HCT116 (cell line): ENCODE measurements around the gene TTC12. TPM values are rescaled to one million over a fixed set of nuclear protein-coding genes. Genes with fewer than 3 reads are reported as not detected.

Experiments
- ATAC-seq: fragments of 200-7000 bp; cut with Tn5 transposase; 2 replicates; pipeline ENCODE4 v1.9.1; 2020; ENCODE audit warnings: mild to moderate bottlenecking, moderate library complexity
- BruUV-seq: library from RNA; stranded (reverse); fragments of 400-500 nt; replicated peaks from 2 replicates; lab custom pipeline; 2021; lab: Mats Ljungman, UMichigan
- CTCF ChIA-PET: fragments of 300-600 bp; sonication (Branson Sonifier 250); formaldehyde crosslinking; loops from one replicate; lab custom pipeline; 2021; ENCODE audit warnings: antibody characterized with exemption; lab: Charles Lee
- POLR2A ChIA-PET: fragments of 300-600, 350-600 bp; sonication (Branson Sonifier 250); formaldehyde crosslinking; loops from one replicate; lab custom pipeline; 2021; ENCODE audit warnings: antibody characterized with exemption; lab: Charles Lee
- RAD21 ChIA-PET, 2 experiments: fragments of 300-600 bp; sonication (Branson Sonifier 250); formaldehyde crosslinking; loops; one replicate each; lab custom pipeline; 2023; ENCODE audit warnings: low total read pairs in 2 of 2; ENCODE audit not compliant: uncharacterized antibody in 2 of 2, unreplicated experiment in 2 of 2, low non-redundant PET in 1 of 2; lab: Charles Lee
- DNase-seq: peaks from one replicate; pipeline ENCODE4 v3.0.0-alpha.2; 2010; ENCODE audit warnings: low read depth, low spot score
- H2AFZ ChIP-seq: fragments of 200-600 bp; shearing (Covaris generic), sonication (generic); 2 replicates; pipeline ENCODE4 v1.6.1; 2017; ENCODE audit warnings: low read depth, mixed run types, mixed read lengths, antibody characterized with exemption, low read length; ENCODE audit not compliant: poor library complexity, severe bottlenecking
- H3K27ac ChIP-seq: 2 replicates; pipeline ENCODE4 v1.5.1; 2012; ENCODE audit warnings: low read depth, low read length
- H3K27me3 ChIP-seq: fragments of 200-600 bp; sonication (generic); 2 replicates; pipeline ENCODE4 v1.6.1; 2016; ENCODE audit warnings: mixed run types, low read length, mixed read lengths; ENCODE audit not compliant: insufficient read depth
- H3K36me3 ChIP-seq, 2 experiments: fragments of 200-500 bp in 1 of 2; fragments of 200-600 bp in 1 of 2; sonication (Bioruptor generic) in 1 of 2; sonication (generic) in 1 of 2; 2 replicates each; pipeline versions ENCODE4 v1.5.1 to v1.6.1; 2014 to 2016; ENCODE audit warnings: low read length in 2 of 2, inconsistent platforms in 1 of 2, mixed read lengths in 1 of 2, mixed run types in 1 of 2; ENCODE audit not compliant: insufficient read depth in 2 of 2, control insufficient read depth in 1 of 2
- H3K4me1 ChIP-seq, 2 experiments: fragments of 200-600 bp in 1 of 2; sonication (generic) in 1 of 2; 2 replicates each; pipeline versions ENCODE4 v1.5.1 to v1.6.1; 2012 to 2017; ENCODE audit warnings: low read length in 2 of 2, inconsistent platforms in 1 of 2, mild to moderate bottlenecking in 1 of 2, mixed read lengths in 1 of 2, mixed run types in 1 of 2, moderate library complexity in 1 of 2; ENCODE audit not compliant: insufficient read depth in 2 of 2, control insufficient read depth in 1 of 2
- H3K4me2 ChIP-seq: fragments of 200-600 bp; sonication (generic); 2 replicates; pipeline ENCODE4 v1.6.1; 2017; ENCODE audit warnings: mixed run types, low read length, mixed read lengths
- H3K4me3 ChIP-seq, 2 experiments: fragments of 200-600 bp in 1 of 2; sonication (generic) in 1 of 2; replicated peaks in 1 of 2; 2 replicates each; pipeline ENCODE4 v1.5.1; 2011 to 2016; ENCODE audit warnings: low read length in 2 of 2, control low read depth in 1 of 2, low read depth in 1 of 2, mild to moderate bottlenecking in 1 of 2, mixed read lengths in 1 of 2, mixed run types in 1 of 2
- H3K79me2 ChIP-seq: fragments of 200-600 bp; sonication (generic); 2 replicates; pipeline ENCODE4 v1.6.1; 2017; ENCODE audit warnings: mild to moderate bottlenecking, mixed run types, low read length, moderate library complexity, mixed read lengths; ENCODE audit not compliant: insufficient read depth
- H3K9ac ChIP-seq: fragments of 200-600 bp; sonication (generic); 2 replicates; pipeline ENCODE4 v1.6.1; 2016; ENCODE audit warnings: low read length, mixed read lengths
- H3K9me2 ChIP-seq: fragments of 200-600 bp; sonication (generic), shearing (Covaris generic); 2 replicates; pipeline ENCODE4 v1.6.1; 2017; ENCODE audit warnings: mixed run types, mild to moderate bottlenecking, moderate library complexity; ENCODE audit not compliant: insufficient read depth
- H3K9me3 ChIP-seq, 2 experiments: fragments of 200-500 bp in 1 of 2; fragments of 200-600 bp in 1 of 2; sonication (Bioruptor generic) in 1 of 2; sonication (generic) in 1 of 2; 2 replicates each; pipeline ENCODE4 v1.6.1; 2014 to 2017; ENCODE audit warnings: low read length in 2 of 2, mixed read lengths in 2 of 2, inconsistent platforms in 1 of 2, low read depth in 1 of 2, mild to moderate bottlenecking in 1 of 2, mixed run types in 1 of 2, moderate library complexity in 1 of 2; ENCODE audit not compliant: control insufficient read depth in 1 of 2, insufficient read depth in 1 of 2
- H4K20me1 ChIP-seq: fragments of 200-600 bp; sonication (generic), shearing (Covaris generic); 2 replicates; pipeline ENCODE4 v1.6.1; 2017; ENCODE audit warnings: mixed run types, mild to moderate bottlenecking, moderate library complexity; ENCODE audit not compliant: insufficient read depth
- ELF1 ChIP-seq: IDR thresholded peaks from 2 replicates; pipeline ENCODE4 v1.6.1; 2012; ENCODE audit warnings: low read depth, borderline replicate concordance
- EZH2phosphoT487 ChIP-seq: fragments of 200-600 bp; IDR thresholded peaks from 2 replicates; pipeline ENCODE4 v1.6.1; 2018; ENCODE audit warnings: antibody characterized with exemption, borderline replicate concordance
- MAX ChIP-seq: IDR thresholded peaks from 2 replicates; pipeline ENCODE4 v1.6.1; 2012
- POLR2AphosphoS5 ChIP-seq: IDR thresholded peaks from 2 replicates; pipeline ENCODE4 v1.6.1; 2011; ENCODE audit warnings: mild to moderate bottlenecking, low read depth, low read length, moderate library complexity
- REST ChIP-seq: IDR thresholded peaks from 2 replicates; pipeline ENCODE4 v1.6.1; 2012; ENCODE audit warnings: low read depth
- SIN3A ChIP-seq: IDR thresholded peaks from 2 replicates; pipeline ENCODE4 v1.6.1; 2012; ENCODE audit warnings: low read depth
- ZBTB33 ChIP-seq: IDR thresholded peaks from 2 replicates; pipeline ENCODE4 v1.6.1; 2011; ENCODE audit warnings: mild to moderate bottlenecking, low read length, moderate library complexity; ENCODE audit not compliant: insufficient replicate concordance; ENCODE audit errors: extremely low read depth
- intact Hi-C: fragments of 100-400 bp; cut with micrococcal nuclease; formaldehyde crosslinking; loops from 2 replicates; pipeline ENCODE4 v1.10.0; 2022
- total RNA-seq: library from RNA; stranded (reverse); gene quantifications from one replicate; pipeline ENCODE4 v1.2.1, GENCODE V29; 2021; ENCODE audit not compliant: unreplicated experiment

TTC12 gene
- total RNA-seq, 1 experiment from 2014 or later, result 12.6 TPM

GRCh38 chr11:113308601-113309000 is 5.8 kb upstream of the TTC12 start:
- no peak overlapping the region for H2AFZ ChIP-seq
- H3K9ac ChIP-seq, result no peak overlapping the region
- no peak overlapping the region for H3K4me2 ChIP-seq
- no peaks in the 10 kb centered on the region for H3K9me3 ChIP-seq
- H4K20me1 ChIP-seq, result no peaks in the 10 kb centered on the region
- ATAC-seq, result no peak
- no TSS peak for BruUV-seq
- no peak for DNase-seq
- TF ChIP-seq EZH2phosphoT487 (no peak), POLR2AphosphoS5 (no peak), MAX (no peak), ELF1 (no peak), REST (no peak), ZBTB33 (no peak), SIN3A (no peak)
- CTCF ChIA-PET, result no interaction called here
- H3K27ac ChIP-seq, result no peak overlapping the region
- no peaks in the 10 kb centered on the region for H3K9me2 ChIP-seq
- H3K27me3 ChIP-seq, result peaks cover 9% of the 10 kb centered on the region
- intact Hi-C loops, result loop anchor here (5.0 kb wide), 1 partner anchor 684 kb away; no protein-coding TSS in a partner anchor
- H3K4me1 ChIP-seq, result peaks cover 0 to 1% of the 10 kb centered on the region in 2 experiments; a peak in 1 of 4 replicates
- no peaks in the 10 kb centered on the region for H3K79me2 ChIP-seq
- POLR2A ChIA-PET, result no interaction called here
- no peaks in the 10 kb centered on the region for H3K36me3 ChIP-seq
- RAD21 ChIA-PET, result no interaction called here
- H3K4me3 ChIP-seq, result no peak overlapping the region
